ENCODE data around the gene TTC22. TPM values are rescaled to one million over a fixed set of nuclear protein-coding genes. Genes with fewer than 3 reads are reported as not detected.

Gene TTC22
- total RNA-seq, 1 experiment from 2014 or later: 8.8 TPM

GRCh38 chr1:54751426-54751825 lies 49.7 kb downstream of the TTC22 start:
- TF ChIP-seq CTCF (IDR thresholded peaks at IDR 0.05; ENCODE audit: insufficient read depth in 1 of 2, low read depth in 1 of 2, low read length in 1 of 2, severe bottlenecking in 1 of 2, unreplicated experiment in 1 of 2): no peak
- H3K4me3 ChIP-seq (ENCODE audit: low read depth, low read length): no peak overlapping the region
- no peaks in the 10 kb centered on the region for H3K36me3 ChIP-seq (ENCODE audit: control insufficient read depth, insufficient read depth, low read length)
- H3K27me3 ChIP-seq (replicated peaks; ENCODE audit: control insufficient read depth, insufficient read depth, low read length): no peaks in the 10 kb centered on the region
- intact Hi-C loops (cut with micrococcal nuclease; ENCODE audit: unreplicated experiment): no loop called here
- CTCF ChIA-PET: no interaction called here
- Mint-ChIP-seq H3K36me3 (ENCODE audit: insufficient read depth, unreplicated experiment) (no peaks in the 10 kb centered on the region), H3K27ac (ENCODE audit: unreplicated experiment) (no peak overlapping the region), H3K4me1 (ENCODE audit: low read depth, unreplicated experiment) (no peaks in the 10 kb centered on the region), H3K4me3 (ENCODE audit: unreplicated experiment) (no peak overlapping the region), H3K9me3 (ENCODE audit: unreplicated experiment) (no peaks in the 10 kb centered on the region), H3K27me3 (ENCODE audit: insufficient read depth, unreplicated experiment) (no peaks in the 10 kb centered on the region)
- no peak for DNase-seq
- BruUV-seq (replicated peaks): no TSS peak
- no peaks in the 10 kb centered on the region for H3K4me1 ChIP-seq
- no peaks in the 10 kb centered on the region for H3K9me3 ChIP-seq
- POLR2A ChIA-PET: no interaction called here

- Mint-ChIP-seq H3K36me3 (ENCODE audit: insufficient read depth, unreplicated experiment) (no peaks in the 10 kb centered on the region), H3K4me1 (ENCODE audit: low read depth, unreplicated experiment) (no peaks in the 10 kb centered on the region), H3K27ac (ENCODE audit: unreplicated experiment) (no peak overlapping the region), H3K27me3 (ENCODE audit: insufficient read depth, unreplicated experiment) (no peaks in the 10 kb centered on the region), H3K4me3 (ENCODE audit: unreplicated experiment) (no peak overlapping the region), H3K9me3 (ENCODE audit: unreplicated experiment) (no peaks in the 10 kb centered on the region)
- ChIA-PET POLR2A (no interaction called here), CTCF (no interaction called here)
- H3K4me3 ChIP-seq (ENCODE audit: low read depth, low read length): no peak overlapping the region
- TF ChIP-seq CTCF (IDR thresholded peaks at IDR 0.05; ENCODE audit: insufficient read depth in 1 of 2, low read depth in 1 of 2, low read length in 1 of 2, severe bottlenecking in 1 of 2, unreplicated experiment in 1 of 2): no peak
- H3K4me1 ChIP-seq: no peaks in the 10 kb centered on the region
- H3K9me3 ChIP-seq: no peaks in the 10 kb centered on the region
- no peak for DNase-seq
- H3K36me3 ChIP-seq (ENCODE audit: control insufficient read depth, insufficient read depth, low read length): no peaks in the 10 kb centered on the region
- H3K27me3 ChIP-seq (replicated peaks; ENCODE audit: control insufficient read depth, insufficient read depth, low read length): no peaks in the 10 kb centered on the region
- no TSS peak for BruUV-seq (replicated peaks)
- intact Hi-C loops (cut with micrococcal nuclease; ENCODE audit: unreplicated experiment): no loop called here
Observed at GRCh38 chr1:54750596-54750995, 50.5 kb downstream of the TTC22 start.

- TF ChIP-seq CTCF (IDR thresholded peaks at IDR 0.05; ENCODE audit: insufficient read depth in 1 of 2, low read depth in 1 of 2, low read length in 1 of 2, severe bottlenecking in 1 of 2, unreplicated experiment in 1 of 2): no peak
- no peaks in the 10 kb centered on the region for H3K4me1 Mint-ChIP-seq (ENCODE audit: low read depth, unreplicated experiment)
- Histone ChIP-seq H3K9me3 (no peaks in the 10 kb centered on the region), H3K4me1 (no peaks in the 10 kb centered on the region), H3K27me3 (replicated peaks; ENCODE audit: control insufficient read depth, insufficient read depth, low read length) (no peaks in the 10 kb centered on the region), H3K4me3 (ENCODE audit: low read depth, low read length) (no peak overlapping the region), H3K36me3 (ENCODE audit: control insufficient read depth, insufficient read depth, low read length) (no peaks in the 10 kb centered on the region)
- H3K27me3 Mint-ChIP-seq (ENCODE audit: insufficient read depth, unreplicated experiment): no peaks in the 10 kb centered on the region
- no peak overlapping the region for H3K4me3 Mint-ChIP-seq (ENCODE audit: unreplicated experiment)
- no peak for DNase-seq
- no TSS peak for BruUV-seq (replicated peaks)
- H3K9me3 Mint-ChIP-seq (ENCODE audit: unreplicated experiment): no peaks in the 10 kb centered on the region
- H3K27ac Mint-ChIP-seq (ENCODE audit: unreplicated experiment): no peak overlapping the region
- peaks cover 6% of the 10 kb centered on the region for H3K36me3 Mint-ChIP-seq (ENCODE audit: insufficient read depth, unreplicated experiment)
- CTCF ChIA-PET: no interaction called here
- POLR2A ChIA-PET: no interaction called here
- intact Hi-C loops (cut with micrococcal nuclease; ENCODE audit: unreplicated experiment): no loop called here
Observed at GRCh38 chr1:54748094-54748835, 52.9 kb downstream of the TTC22 start.
